ENCODE measurements around the gene GNAS. TPM values are rescaled to one million over a fixed set of nuclear protein-coding genes. Genes with fewer than 3 reads are reported as not detected.
"Not testable (repeated sequence)": the region's sequence is repeated elsewhere in the genome, so short reads cannot be mapped to it uniquely, and the experiment has no call there.

GNAS gene
- total RNA-seq, 1 donor from 2014 or later = 2,003 TPM

DNA sequence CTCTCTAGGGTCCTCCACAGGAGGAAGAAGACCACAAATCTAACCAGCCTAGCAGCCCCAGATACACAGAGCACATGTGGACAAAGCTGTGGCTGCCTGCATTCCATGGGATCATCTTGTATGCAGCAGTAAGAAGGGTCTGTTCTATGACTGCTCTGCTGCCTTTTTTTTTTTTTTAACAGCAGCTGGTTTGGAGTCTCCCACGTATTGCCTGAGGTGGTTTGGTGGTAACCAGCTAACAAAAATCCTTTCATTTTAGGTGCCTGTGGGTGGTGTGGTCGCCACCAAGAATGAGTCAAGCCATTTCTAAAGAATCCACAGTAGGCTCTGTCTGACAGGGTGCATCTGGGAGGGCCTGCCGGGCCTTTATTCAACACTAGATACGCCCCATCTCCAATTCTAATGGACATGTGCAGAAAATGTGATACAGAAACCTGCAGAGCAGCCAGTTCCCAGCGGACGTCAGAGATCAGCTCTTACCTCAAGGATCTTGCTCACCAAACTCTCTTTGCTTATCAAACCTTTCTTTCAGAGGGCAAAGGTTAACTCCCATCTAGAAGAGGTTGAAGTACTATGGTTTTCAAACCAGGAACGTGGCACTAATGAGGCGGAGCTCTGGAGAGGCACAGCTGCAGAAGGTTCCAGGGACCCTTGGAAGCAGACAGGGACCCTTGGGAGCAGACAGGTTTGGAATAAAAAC lies 33.8 kb upstream of the GNAS start:
- Histone ChIP-seq H3K4me2 (ENCODE audit: low read length) (peak overlapping the region; percentile 39), H3K9me3 (ENCODE audit: insufficient read depth, low read depth, low read length) (no peaks in the 10 kb centered on the region), H2AFZ (ENCODE audit: low read depth, low read length) (no peak overlapping the region), H3K36me3 (ENCODE audit: insufficient read depth, low read length) (no peaks in the 10 kb centered on the region), H3K27ac (ENCODE audit: low read depth, low read length) (peak overlapping the region; percentile 46), H3K27me3 (ENCODE audit: insufficient read depth, low read length) (no peaks in the 10 kb centered on the region), H3K9ac (ENCODE audit: low read length) (peak overlapping the region; percentile 25), H3K4me3 (ENCODE audit: insufficient read depth, low read depth, low read length) (no peak overlapping the region), H4K20me1 (ENCODE audit: insufficient read depth, low read length) (peaks cover 4% of the 10 kb centered on the region), H3K79me2 (ENCODE audit: insufficient read depth, low read length) (no peaks in the 10 kb centered on the region), H3K4me1 (ENCODE audit: insufficient read depth, low read length) (peaks cover 16% of the 10 kb centered on the region)
- Mint-ChIP-seq H3K27me3 (ENCODE audit: low read depth, unreplicated experiment) (peaks cover 5% of the 10 kb centered on the region), H3K9me3 (ENCODE audit: unreplicated experiment) (peaks cover 22% of the 10 kb centered on the region), H3K27ac (ENCODE audit: unreplicated experiment) (peak overlapping the region; percentile 53), H3K4me1 (ENCODE audit: low read depth, unreplicated experiment) (peaks cover 16% of the 10 kb centered on the region), H3K4me3 (ENCODE audit: unreplicated experiment) (no peak overlapping the region), H3K36me3 (ENCODE audit: low read depth, unreplicated experiment) (peaks cover 23% of the 10 kb centered on the region)
- DNase-seq (ENCODE audit: low read depth) = peak; percentile 97
- FAIRE-seq = no peak
- TF ChIP-seq, protein P1, sequence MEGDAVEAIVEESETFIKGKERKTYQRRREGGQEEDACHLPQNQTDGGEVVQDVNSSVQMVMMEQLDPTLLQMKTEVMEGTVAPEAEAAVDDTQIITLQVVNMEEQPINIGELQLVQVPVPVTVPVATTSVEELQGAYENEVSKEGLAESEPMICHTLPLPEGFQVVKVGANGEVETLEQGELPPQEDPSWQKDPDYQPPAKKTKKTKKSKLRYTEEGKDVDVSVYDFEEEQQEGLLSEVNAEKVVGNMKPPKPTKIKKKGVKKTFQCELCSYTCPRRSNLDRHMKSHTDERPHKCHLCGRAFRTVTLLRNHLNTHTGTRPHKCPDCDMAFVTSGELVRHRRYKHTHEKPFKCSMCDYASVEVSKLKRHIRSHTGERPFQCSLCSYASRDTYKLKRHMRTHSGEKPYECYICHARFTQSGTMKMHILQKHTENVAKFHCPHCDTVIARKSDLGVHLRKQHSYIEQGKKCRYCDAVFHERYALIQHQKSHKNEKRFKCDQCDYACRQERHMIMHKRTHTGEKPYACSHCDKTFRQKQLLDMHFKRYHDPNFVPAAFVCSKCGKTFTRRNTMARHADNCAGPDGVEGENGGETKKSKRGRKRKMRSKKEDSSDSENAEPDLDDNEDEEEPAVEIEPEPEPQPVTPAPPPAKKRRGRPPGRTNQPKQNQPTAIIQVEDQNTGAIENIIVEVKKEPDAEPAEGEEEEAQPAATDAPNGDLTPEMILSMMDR (IDR thresholded peaks at IDR 0.05; ENCODE audit: insufficient read depth, low read depth, low read length) = no peak
- no peak for TF ChIP-seq EZH2 (IDR thresholded peaks at IDR 0.05; ENCODE audit: insufficient read depth, low read length)

DNA sequence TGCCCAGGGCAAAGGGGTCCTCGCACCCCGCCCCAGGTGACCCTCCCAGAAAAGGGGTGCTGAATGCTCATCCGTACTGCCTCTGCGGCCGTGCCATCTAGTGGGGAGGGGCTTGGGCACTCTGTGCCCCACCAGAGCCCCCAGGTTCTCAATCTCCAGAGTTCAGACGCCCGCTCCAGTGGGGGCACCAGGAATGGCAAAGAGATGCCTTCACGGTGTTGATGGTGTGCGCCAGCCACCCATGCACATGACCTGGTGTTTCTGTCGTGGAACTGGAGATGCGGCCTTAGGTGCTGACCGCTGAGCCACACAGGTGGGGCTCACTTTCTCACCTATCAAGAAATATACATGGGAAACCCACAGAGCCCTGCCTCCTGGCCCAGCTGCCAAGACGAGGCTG lies 32.6 kb upstream of the GNAS start:
- H3K36me3 ChIP-seq (ENCODE audit: insufficient read depth, low read length) = no peaks in the 10 kb centered on the region
- DNase-seq (ENCODE audit: low read depth) (no peak), FAIRE-seq (no peak)
- H3K36me3 Mint-ChIP-seq (ENCODE audit: low read depth, unreplicated experiment) = peaks cover 24% of the 10 kb centered on the region
- peaks cover 16% of the 10 kb centered on the region for H3K4me1 ChIP-seq (ENCODE audit: insufficient read depth, low read length)
- H3K4me3 ChIP-seq (ENCODE audit: insufficient read depth, low read depth, low read length) = no peak overlapping the region
- H3K27ac Mint-ChIP-seq (ENCODE audit: unreplicated experiment) = no peak overlapping the region
- H3K4me1 Mint-ChIP-seq (ENCODE audit: low read depth, unreplicated experiment) = peaks cover 16% of the 10 kb centered on the region
- no peak overlapping the region for H3K4me2 ChIP-seq (ENCODE audit: low read length)
- H3K4me3 Mint-ChIP-seq (ENCODE audit: unreplicated experiment) = no peak overlapping the region
- H3K9me3 Mint-ChIP-seq (ENCODE audit: unreplicated experiment) = peaks cover 22% of the 10 kb centered on the region
- H3K79me2 ChIP-seq (ENCODE audit: insufficient read depth, low read length) = no peaks in the 10 kb centered on the region
- H3K27me3 Mint-ChIP-seq (ENCODE audit: low read depth, unreplicated experiment) = peaks cover 10% of the 10 kb centered on the region
- no peaks in the 10 kb centered on the region for H3K9me3 ChIP-seq (ENCODE audit: insufficient read depth, low read depth, low read length)
- TF ChIP-seq, protein P1 (IDR thresholded peaks at IDR 0.05; ENCODE audit: insufficient read depth, low read depth, low read length) = no peak
- TF ChIP-seq EZH2 (IDR thresholded peaks at IDR 0.05; ENCODE audit: insufficient read depth, low read length) = no peak
- H2AFZ ChIP-seq (ENCODE audit: low read depth, low read length) = no peak overlapping the region
- no peak overlapping the region for H3K9ac ChIP-seq (ENCODE audit: low read length)
- no peak overlapping the region for H3K27ac ChIP-seq (ENCODE audit: low read depth, low read length)
- no peaks in the 10 kb centered on the region for H3K27me3 ChIP-seq (ENCODE audit: insufficient read depth, low read length)
- H4K20me1 ChIP-seq (ENCODE audit: insufficient read depth, low read length) = peaks cover 8% of the 10 kb centered on the region

DNA sequence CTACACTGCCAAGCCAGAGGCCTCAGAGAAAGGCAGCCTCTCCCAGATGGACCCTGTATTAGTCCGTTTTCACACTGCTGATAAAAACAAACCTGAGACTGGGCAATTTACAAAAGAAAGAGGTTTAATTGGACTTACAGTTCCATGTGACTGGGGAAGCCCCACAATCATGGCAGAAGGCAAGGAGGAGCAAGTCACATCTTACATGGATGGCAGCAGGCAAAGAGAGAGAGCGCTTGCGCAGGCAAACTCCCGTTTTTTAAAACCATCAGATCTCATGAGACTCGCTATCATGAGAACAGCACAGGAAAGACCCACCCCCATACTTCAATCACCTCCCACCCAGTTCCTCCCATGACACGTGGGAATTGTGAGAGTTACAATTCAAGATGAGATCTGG lies 32.0 kb upstream of the GNAS start:
- H3K4me3 ChIP-seq (ENCODE audit: insufficient read depth, low read depth, low read length); H3K27ac ChIP-seq (ENCODE audit: low read depth, low read length); H3K36me3 ChIP-seq (ENCODE audit: insufficient read depth, low read length); H2AFZ ChIP-seq (ENCODE audit: low read depth, low read length); H3K9ac ChIP-seq (ENCODE audit: low read length); FAIRE-seq; H3K79me2 ChIP-seq (ENCODE audit: insufficient read depth, low read length); H3K27me3 ChIP-seq (ENCODE audit: insufficient read depth, low read length); DNase-seq (ENCODE audit: low read depth); H4K20me1 ChIP-seq (ENCODE audit: insufficient read depth, low read length); H3K27me3 Mint-ChIP-seq (ENCODE audit: low read depth, unreplicated experiment); H3K9me3 ChIP-seq (ENCODE audit: insufficient read depth, low read depth, low read length); H3K4me3 Mint-ChIP-seq (ENCODE audit: unreplicated experiment); H3K4me2 ChIP-seq (ENCODE audit: low read length): not testable (repeated sequence)
- Mint-ChIP-seq H3K36me3 (ENCODE audit: low read depth, unreplicated experiment) (peaks cover 24% of the 10 kb centered on the region), H3K27ac (ENCODE audit: unreplicated experiment) (peak overlapping the region; percentile 30), H3K4me1 (ENCODE audit: low read depth, unreplicated experiment) (peaks cover 16% of the 10 kb centered on the region), H3K9me3 (ENCODE audit: unreplicated experiment) (peaks cover 22% of the 10 kb centered on the region)
- H3K4me1 ChIP-seq (ENCODE audit: insufficient read depth, low read length) = peaks cover 16% of the 10 kb centered on the region
